SKM-1 treated with dmso at 0.1 percent for 144 hours (cell line): ENCODE data around the gene HOXD8.
A peak's percentile ranks its signal among the peaks of the same experiment; 100 is the strongest.

ENCODE experiments used
- DNase-seq: peaks from one replicate; lab custom pipeline; 2025; ENCODE audit not compliant: unreplicated experiment; lab: John Stamatoyannopoulos, UW

HOXD8 gene

DNA sequence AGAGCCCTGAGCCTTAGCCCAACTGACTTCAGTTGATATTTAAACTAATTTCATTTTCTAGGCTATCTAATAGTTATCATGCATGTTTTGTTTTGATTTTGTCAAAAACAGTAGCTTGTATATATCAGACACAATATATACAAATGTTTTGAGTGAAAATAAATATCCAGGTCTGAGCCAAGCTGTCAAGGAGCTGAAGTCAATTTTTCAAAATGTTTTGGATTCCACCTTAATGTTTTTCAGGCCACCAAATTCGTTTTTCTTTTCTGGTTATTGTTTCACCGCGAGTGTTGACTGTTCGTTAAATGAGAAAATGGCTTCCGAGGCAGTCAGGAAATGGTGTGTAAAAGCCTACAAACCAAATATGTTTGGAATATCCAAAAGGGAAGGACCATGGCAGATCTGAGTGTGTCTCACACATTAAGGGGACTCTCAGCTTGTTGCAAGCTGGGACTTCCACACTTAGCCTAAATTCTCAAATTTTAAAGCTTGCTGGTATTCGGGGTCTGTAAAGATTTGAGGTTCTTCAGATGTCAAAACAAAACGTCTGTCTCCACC lies 27.1 kb upstream of the HOXD8 start:
- DNase-seq = no peak

GRCh38 chr2:176103194-176103593 lies 26.3 kb upstream of the HOXD8 start:
- DNase-seq = no peak

DNA sequence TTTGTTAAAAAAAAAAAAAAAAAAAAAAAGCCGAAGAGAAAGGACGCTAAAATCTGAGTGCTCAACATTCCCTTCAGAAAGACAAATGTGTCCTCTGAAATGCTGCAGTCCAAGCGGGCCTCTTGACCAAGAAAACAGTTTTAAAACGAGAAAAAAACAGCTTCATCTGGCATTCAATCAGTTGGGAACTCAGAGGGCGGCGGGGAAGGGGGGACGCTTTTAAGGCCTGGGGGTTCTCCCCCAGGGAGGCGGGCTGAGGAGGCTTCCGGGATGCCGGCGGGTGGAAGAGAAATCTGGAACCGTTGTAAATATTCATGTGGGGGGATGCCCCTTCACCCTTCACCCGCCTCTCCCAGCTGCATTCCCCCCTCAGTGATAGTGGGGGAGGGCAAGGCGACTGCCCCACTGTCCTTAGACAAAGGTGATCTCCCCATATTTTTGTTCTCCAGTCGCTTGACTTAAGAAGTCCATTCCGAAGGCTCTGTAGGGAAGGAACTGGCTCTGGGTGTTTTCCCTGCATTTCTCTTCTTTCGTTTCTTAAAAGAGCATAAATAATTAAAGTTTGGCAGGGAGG lies 25.7 kb upstream of the HOXD8 start:
- no peak for DNase-seq

GRCh38 chr2:176104316-176105077 lies 25.0 kb upstream of the HOXD8 start:
- DNase-seq = no peak

DNA sequence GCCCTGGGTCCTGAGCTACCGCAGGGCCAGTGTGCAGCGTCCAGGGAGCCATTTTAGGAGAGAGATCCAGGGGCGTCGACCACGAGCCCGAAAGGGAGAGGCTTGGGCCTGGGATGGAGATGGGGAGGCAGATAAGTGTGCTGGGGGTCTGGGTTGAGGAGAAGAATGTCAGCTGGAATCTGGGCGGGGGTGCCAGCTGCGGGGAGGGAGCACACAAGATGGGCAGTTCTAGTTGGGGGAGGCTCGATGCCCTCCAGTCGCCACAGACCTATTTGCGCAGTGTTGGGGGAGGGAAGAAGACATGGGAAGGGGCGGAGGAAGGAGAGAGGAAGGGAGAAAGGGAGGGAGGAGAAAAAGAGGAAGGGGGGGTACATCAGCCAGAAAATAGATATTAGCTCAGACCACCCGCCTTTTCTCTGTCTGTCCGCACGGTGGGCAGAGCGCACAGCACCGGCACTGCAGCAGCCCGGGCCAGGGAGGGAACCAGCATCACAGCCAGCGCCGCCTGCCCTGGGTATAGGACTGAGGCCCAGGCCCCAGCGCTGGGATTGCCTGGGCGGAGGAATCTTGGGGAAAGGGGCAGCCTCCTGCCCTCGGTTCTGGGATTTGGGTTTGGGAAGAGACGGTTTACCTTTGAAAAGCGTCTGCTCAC lies 24.3 kb upstream of the HOXD8 start:
- no peak for DNase-seq

GRCh38 chr2:176105730-176106580 lies 23.6 kb upstream of the HOXD8 start:
- DNase-seq = no peak

DNA sequence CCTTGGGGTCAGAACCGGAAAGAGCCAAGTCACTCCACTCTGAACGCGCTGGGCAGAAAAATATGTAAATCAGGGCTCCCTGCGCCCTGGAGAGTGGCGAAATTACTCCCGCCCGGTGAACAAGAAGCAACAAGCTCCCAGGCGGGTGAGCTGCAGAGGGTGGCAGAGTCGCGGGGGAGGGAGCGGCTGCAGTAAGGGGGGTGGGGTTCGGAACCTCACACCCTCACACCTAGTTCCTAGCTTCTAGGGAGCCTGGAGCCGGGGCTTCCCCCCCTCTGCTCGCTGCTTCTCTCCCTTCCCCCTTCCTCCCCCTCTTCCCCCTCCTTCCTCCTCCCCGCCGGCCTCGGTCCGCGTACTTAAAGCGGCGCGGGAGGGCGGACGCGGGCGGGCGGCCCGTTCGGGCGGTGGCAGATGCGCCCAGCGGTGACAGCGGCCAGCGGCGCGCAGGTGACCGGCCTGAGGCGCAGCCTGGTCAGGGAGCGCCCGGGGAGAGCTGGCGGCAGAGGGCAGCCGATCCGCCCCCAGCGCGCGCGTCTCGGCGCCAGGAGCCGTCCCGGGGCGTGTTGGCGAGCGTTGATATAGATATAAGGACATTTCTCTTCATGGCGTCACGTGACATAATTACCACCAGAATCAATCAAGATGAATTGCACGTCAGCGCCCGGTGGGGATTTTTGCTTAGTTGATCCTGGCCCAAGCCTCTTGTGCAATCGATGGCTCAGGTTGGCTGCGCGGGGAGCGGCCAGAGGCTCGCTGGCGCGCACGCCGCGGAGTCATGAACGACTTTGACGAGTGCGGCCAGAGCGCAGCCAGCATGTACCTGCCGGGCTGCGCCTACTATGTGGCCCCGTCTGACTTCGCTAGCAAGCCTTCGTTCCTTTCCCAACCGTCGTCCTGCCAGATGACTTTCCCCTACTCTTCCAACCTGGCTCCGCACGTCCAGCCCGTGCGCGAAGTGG lies 22.6 kb upstream of the HOXD8 start, which contains the start of gene HOXD11:
HOXD11 (plus strand) TSS at position 700 of the 959 bp plus-strand sequence; CDS start at position 776, 76 bp downstream.
- DNase-seq = no peak

GRCh38 chr2:176107731-176108181 lies 21.7 kb upstream of the HOXD8 start:
- DNase-seq = no peak

GRCh38 chr2:176109192-176109901 lies 20.2 kb upstream of the HOXD8 start:
- no peak for DNase-seq

GRCh38 chr2:176109946-176110345 lies 19.6 kb upstream of the HOXD8 start:
- DNase-seq = no peak

DNA sequence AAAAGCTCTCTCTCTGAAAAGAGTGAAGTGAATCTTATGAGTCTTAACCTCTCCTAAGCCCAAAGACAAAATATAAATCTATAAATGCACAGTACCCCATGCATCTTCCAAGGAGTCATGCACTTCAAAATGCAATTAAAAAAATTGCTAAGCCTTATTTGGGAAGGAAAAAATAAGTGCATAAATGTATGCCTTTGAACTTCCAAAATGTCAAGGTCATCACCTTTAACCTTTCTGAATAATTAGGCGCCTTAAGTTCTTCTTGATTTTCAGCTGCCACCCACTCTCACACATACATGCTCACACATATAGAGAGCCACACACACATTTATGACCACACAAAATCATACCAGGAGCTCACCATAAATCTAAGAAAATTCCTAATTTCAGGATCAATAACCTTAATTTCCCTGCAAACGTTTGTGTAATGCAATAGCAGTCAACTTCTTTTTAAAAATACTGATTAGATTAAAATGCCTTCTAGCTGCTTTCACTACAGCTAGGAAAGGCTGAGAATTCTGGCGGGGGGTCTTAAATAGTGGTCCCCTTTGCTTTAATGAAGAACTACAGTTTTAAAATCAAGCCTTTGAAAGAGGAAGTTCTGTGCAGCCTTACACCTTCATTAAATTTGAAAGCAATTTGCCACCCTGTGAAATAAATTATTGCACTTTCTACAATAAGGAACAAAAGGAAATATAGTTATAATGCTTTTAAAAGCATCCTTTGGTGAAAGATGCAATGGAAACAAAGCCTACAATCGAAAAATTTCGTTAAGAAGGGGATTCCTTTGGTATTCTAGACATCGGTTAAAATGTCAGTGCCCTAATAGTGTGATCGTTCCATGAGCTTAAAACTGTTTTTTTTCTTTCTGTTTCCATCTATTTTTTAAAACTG lies 18.8 kb upstream of the HOXD8 start:
- no peak for DNase-seq

DNA sequence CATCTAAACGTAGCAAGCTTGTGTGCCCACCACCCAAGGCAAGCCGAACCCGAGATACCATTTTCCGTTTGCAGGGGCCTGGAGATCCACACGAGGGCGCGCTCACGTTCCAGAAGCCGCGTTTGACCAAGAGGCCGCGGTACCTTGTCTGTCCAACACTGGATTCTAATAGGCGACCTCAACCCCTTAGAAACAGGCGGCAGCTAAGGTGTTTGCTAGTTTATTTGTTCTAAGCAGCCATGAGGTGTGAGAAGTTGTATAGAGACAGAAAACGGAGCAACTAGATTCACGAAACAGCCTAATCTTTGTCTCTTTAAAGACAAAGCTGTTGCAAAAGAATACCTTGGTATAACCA lies 18.2 kb upstream of the HOXD8 start:
- DNase-seq = peak; percentile 15

GRCh38 chr2:176111846-176112374 lies 17.6 kb upstream of the HOXD8 start:
- no peak for DNase-seq

GRCh38 chr2:176112375-176113302 lies 16.9 kb upstream of the HOXD8 start:
- no peak for DNase-seq

DNA sequence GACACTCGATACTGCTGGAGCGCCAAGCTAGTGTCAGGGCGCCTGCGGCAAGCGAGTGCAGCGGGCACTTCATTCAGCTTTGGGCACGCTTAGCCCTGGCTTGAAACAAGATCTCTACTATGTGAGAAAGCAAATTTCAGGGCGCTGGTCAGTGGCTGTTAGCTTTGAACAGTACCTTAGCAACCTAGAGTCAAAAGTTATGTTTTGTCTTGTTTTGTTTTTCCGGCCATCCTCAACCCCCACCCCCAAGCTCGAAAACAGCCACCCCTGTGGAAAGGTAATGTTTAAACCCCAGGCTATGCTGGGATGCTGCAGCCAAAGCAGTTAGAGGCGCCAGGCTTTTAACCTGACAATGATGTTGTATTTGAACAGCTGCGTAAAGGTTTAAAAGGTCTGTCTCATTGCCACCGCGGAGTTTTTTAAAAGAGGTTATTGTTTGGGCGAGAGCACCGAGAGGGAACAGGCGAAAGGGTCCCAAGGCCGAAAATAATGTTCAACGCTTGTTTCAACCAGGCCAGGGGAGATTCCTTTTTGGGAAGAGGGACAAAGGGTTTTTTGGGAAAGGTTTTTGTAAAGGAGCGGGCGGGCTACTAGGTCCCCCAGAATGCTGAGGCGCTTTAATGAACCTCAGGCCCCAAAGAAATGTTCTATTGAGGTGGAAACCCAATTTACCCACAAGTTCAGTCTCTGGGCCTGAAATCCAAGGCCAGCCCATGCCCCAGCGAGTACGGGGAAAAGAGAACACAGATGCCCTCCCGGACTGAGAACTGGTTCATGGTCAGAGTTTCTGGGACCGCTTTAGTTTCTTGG lies 15.2 kb upstream of the HOXD8 start:
- DNase-seq = no peak
